HG02571 (cell line): ENCODE measurements around the gene GANC.

Experiments used
- ATAC-seq: cut with Tn5 transposase; IDR thresholded peaks from one replicate; pipeline ENCODE4 v1.9.1; 2021; ENCODE audit warnings: mild to moderate bottlenecking, moderate library complexity; ENCODE audit not compliant: unreplicated experiment

GANC gene

DNA sequence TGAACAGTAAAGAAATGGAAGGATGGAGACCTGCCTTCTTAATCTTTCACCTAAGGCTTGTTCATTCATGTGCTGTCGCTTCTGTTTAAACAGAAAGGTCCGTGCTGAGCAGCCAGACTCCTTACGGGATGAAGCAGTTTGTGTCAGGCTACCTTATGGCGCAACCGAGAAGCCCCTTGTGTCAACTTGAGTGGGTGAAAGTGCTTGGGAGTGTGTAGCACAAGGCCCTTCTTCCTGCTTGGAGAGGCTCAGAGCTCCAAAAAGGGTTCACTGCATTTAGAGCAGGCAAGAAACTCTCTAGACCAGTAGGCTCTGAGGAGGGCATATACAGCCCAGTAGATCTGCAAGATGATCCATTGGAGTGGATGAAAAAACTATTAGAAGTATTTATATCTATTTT lies 102.3 kb downstream of the GANC start:
- no peak for ATAC-seq

DNA sequence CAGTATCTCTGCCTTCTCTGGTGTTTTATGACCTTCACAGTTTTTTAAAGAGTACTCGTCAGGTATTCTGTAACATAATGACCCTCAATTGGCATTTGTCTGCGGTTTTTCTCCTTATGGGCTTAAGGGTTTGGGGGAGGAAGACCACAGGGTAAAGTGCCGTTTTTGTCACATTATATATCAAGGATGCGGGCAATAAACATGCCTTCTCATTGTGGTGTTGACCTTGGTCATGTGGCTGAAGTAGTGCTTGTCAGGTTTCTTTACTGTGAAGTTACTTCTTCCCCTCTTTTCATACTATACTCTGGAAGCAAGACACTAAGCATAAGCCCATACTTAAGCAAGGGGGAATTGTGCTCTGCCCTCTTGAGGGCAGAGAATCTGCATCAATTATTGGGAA lies 102.9 kb downstream of the GANC start:
- ATAC-seq, result no peak

DNA sequence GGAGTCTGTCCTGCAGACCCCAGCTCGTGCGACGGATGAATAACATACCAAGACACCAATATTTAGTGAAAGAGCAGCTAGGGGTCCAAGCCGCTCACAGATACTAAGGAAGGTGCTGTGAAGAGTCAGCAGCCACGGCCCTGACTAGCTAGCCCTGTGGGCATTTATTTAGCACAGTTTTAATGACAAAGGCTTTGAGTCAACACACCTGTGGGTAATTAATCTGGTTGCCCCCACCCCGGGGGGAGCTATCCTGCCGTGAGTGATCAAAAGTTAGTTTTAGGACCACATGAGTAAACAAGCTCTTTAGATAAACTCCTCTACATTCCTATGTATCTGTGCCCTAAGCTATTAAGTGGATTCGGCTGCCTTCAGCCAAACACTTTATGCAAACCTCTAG lies 105.0 kb downstream of the GANC start:
- no peak for ATAC-seq

DNA sequence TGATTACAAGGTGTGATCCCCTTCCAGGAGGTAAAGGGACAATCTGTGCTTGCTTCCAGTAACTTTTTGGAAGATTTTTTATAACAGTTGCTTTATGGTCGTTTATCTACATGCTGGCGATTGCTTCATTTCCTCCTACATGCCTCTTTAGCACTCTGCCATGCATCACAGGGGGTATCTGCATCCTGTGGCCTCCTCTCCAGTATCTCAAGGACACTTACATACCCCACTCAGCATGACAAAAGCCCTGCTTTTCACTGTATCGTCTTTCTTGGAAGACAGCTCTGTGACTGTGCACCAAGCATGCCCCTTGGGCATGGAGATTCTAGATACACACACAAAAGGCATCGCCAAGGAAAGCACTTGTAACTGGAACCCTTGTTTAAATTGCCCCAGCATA lies 111.6 kb downstream of the GANC start:
- ATAC-seq, result no peak

DNA sequence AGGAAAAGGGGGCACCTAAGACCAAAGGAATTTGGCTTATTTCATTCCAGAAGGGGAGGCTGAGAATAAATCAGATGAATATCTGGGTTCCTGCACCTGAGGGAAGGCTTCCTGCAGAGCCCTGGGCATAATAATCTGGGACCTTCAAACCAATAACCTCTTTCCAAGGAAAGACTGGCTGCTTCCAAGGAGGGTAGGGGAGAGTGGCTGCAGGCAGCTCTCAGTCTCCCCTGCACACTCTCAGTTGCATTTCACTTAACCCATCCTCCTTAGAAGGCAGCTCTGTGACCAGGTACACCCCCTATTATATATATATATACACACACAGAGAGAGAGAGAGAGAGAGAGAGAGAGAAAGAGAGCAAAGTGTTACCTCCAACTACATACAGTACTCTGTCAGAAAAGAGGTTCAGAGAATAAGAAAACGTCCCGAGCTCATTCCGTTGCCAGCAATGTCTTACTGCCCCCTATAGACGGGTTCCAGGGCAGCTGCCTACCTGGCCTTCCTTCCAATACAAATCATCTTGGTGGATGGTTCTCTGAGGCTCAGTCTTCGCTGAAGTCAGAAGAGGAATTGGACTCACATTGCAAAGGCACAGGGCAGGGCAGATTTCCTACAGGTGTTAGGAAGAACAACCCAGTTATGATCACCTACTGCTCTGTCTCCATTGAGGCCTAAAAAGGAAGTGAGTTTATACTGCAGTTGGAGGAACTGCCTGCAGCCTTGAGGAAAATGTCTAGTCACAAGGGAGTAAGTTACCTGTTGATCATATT lies 112.4 kb downstream of the GANC start:
- ATAC-seq, result no peak

DNA sequence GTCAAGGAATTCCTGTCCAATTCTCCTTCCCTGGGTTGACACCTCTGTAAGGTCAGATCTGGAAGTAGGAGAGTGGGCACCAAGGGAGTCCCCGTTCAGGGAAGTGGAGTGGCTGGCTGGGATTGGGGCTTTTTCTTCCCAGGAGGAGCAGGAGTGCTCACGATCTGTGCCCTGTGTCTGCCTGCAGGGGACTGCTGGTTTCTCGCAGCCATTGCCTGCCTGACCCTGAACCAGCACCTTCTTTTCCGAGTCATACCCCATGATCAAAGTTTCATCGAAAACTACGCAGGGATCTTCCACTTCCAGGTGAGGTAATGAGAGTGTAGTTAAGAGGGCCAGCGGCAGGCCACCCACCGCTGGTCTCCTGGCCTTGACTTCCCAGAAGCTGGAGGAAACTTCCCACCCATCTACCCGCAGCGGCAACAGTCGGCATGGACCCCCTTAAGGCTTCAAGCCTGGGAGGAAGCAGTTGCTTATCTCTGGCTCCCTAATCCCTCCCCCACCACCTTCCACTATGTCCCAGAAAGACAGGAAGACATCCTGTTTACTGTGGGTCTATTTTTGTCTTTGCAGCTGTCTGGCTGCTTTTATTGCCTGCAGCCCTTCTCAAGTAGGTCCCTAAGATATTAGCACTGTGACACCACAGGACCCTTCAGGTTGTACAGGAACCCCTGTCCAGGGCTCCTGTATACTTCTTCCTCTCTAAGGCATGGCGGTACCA lies 113.1 kb downstream of the GANC start:
- ATAC-seq, result no peak

DNA sequence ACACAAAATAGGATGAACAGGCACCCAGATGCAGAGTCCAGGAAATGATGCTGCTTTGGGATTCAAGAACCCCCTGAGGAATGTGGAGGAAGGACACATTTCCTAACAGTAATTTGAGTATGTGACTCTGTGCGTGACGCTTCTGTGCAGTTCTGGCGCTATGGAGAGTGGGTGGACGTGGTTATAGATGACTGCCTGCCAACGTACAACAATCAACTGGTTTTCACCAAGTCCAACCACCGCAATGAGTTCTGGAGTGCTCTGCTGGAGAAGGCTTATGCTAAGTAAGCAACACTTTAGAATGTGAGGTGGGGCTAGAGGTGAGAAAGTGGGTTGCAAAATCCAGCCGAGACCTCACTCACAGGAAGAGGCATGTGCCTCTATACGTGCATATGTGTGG lies 114.6 kb downstream of the GANC start:
- no peak for ATAC-seq

DNA sequence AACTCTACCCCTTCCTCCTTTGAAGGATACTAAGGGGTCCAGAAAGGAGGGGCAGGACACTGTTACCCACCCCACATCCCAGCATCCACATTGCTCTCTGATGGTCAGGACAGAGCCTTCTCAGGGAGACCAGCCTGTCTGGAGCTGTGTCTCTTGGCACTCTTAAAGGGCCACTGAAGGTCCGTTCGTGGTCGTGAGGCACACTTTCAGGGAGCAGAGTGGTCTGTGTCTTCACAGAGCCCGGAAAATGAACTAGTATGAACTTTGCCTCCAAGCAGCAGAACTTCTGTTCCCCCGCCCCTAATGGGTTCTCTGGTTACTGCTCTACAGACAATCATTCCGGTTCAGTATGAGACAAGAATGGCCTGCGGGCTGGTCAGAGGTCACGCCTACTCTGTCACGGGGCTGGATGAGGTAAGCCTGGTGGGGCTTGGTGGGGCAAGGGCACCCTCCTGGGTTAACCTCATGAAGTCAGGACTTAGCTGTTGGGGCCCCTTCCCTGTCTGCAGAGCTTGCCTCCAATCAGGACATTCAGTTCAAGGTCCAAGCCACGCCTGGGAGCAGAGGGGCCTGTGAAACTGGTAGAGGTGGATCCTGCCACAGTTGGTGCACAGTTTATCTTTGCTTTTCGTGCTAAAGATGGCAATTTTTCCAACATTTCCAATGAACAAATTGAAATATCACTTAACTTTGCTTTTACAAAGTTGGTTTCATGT lies 119.5 kb downstream of the GANC start:
- no peak for ATAC-seq

DNA sequence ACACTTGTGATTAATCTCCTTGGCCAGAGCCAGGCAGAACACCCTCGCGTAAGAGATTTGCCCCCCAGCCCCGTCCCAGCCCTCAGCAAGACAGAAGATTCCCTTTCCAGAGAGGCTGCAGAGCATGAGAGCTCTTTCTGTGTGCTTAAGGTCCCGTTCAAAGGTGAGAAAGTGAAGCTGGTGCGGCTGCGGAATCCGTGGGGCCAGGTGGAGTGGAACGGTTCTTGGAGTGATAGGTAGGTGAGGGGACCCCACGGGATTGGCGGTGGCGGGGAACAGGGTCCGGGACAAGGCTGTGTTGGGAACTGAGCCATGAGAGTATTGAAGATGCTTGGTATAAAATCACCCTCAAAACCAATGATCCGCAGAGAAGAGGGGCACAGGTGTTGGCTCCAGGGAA lies 121.1 kb downstream of the GANC start:
- ATAC-seq, result no peak

DNA sequence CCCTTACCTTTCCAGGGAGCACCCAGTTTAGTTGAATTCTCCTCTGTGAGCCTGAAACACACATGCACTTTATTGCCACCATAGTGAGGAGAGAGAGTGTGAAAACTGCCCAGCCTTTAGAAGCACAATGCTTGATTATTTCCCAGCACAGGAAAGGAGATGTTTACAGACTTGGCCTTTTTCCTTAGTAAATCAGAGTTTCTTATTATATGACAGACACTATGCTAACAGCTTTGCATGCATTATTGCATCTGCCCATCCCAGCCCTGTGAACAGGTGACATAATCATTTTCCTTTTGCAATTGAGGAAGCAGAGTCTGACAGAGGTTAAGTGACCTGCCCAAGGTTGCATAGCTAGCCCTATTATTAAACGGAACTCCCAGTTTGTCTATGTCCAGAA lies 122.8 kb downstream of the GANC start:
- ATAC-seq, result no peak

DNA sequence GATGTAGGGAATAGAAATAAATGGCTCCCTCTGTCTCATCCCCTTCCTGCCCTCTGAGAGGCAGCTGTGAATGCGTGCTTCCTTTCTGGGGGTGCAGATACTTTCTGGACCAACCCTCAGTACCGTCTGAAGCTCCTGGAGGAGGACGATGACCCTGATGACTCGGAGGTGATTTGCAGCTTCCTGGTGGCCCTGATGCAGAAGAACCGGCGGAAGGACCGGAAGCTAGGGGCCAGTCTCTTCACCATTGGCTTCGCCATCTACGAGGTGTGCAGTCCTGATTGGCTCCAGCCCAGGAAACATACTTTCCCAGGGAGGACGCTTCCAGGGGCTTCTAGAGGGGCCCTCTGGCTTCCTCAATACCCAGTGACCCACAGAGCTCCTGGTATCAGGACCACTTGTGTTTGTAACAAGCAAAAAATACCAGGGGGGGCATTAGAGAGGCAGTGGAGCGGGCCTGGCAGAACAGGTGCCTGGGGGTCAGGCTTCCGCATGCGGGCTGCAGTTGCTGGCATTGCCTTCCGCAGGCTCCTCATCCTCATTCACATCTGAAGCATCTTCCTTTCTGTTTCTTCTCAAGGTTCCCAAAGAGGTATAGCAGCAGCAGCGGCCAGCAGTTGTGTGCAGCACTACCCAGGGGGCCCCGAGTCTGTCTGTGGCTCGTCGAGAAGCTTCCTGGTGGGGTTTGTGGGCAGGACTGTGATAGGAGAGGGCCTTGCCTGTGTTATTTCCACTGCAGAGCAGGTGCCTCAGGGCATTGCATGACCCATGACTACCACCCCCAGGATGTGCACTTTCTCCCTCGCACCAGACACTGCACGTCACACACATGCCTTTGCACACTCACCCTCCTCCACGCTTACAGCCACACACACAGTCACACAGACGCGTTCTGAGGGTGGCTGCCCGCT lies 128.8 kb downstream of the GANC start:
- no peak for ATAC-seq

DNA sequence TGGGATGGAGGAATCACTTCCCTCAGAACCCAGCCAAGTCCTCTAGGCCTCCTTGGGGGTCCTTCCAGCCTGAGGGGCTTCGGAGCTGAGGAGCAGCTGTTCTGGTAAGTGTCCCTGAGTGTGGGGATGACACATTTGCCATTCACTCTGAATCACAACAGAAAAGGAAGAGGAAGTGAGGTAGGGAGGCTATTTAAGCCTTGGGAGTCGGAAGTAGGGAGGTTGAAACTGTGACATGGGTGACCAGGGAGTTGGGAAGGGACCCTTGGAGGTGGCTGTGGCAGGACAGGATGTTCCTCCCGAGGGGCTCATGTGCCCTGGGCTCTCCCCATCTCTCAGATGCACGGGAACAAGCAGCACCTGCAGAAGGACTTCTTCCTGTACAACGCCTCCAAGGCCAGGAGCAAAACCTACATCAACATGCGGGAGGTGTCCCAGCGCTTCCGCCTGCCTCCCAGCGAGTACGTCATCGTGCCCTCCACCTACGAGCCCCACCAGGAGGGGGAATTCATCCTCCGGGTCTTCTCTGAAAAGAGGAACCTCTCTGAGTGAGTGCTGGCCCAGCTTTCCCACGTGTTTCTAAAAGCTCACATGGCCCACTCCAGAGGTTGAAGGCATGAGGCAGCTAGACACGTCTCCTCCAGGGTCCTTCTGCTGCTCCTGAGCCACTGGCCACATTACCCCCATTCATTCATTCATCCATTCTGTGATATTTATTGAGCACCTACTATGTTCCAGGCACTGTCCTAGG lies 129.6 kb downstream of the GANC start:
- no peak for ATAC-seq

DNA sequence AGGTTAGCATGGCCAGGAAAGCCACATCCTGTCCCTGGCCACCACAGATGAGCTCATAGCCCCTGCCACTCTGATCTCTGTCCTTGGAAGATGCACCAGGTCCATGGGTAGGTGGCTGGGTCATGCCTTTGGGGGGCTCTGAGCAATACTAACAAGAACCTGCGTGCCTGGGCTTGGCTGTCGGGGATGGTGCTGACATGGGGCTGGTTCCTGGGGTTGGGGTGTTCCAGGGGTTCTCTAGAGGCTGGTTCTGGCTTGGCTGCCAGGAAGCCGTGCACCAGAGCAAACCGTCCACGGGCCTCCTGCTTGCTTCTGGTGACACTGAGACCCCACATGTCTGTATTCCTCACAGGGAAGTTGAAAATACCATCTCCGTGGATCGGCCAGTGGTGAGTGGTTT lies 130.4 kb downstream of the GANC start:
- ATAC-seq, result no peak

DNA sequence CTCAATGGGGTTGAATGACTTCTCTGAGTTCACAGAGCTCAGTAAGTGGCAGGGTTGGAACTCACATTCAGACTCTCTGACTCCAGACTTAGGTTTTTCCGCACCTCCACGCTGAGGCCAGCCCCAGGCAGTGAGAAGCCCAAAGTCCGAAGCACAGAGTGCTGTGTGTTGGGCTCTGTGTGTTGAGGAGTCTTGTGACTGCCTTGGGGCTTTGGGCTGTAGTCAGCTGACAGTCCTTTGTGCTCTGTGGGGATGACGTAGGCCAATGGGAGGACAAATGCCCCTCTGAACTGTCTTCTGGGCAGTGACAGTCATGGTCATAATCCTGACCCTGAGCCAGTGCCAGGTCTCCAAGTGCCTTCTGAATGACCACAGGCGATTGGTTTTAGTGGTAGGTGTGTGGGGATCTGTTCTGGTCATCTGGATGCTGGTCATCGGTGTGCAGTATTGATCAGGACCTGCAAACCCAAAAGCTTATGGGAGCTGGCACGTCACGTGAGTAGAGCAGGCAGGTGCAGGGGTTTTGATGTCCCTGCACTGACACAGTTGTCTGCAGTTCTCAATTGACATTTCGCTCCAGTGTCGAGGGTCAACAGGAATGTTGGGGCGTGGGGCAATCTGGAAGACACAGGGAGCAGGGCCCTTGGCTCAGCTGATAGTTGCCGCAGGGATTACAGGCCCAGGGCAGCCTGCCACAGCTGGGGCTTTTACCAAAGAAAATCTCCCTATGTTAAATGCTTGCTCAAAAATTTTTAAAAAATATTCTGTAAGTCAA lies 131.6 kb downstream of the GANC start:
- no peak for ATAC-seq

DNA sequence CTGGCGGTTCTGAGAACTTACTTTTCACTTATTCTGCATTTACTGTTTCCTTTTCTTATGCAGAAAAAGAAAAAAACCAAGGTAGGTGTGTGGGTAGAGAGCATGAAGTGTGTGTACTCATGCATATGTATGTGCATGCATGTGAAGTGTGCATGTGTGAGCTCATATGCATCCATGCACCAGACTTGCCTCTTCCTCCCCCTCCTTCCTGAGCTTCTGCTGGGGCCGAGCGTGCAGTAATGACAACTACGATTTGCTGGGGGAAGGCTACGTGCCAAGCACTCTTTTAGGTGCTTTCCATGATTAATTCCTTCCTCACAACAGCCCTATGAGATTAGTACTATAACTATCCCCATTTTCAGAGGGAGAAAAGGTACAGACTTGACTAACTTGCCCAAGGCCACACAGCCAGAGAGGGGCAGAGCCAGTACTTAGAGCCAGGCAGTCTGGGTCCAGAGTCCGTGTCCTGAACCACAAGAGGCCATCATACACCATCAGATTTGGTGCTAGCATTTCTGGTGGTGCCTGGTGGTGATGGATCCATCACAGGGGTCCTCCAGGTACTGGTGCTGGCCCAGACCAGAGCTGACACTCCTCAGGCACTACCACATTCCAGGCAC lies 133.0 kb downstream of the GANC start:
- no peak for ATAC-seq
